T-helper 22 cell (primary cell): ENCODE data around the gene THRB.

Experiments used
- DNase-seq: peaks from one replicate; pipeline ENCODE4 v3.0.0-alpha.2; 2020; ENCODE audit warnings: low read depth

Gene THRB

DNA sequence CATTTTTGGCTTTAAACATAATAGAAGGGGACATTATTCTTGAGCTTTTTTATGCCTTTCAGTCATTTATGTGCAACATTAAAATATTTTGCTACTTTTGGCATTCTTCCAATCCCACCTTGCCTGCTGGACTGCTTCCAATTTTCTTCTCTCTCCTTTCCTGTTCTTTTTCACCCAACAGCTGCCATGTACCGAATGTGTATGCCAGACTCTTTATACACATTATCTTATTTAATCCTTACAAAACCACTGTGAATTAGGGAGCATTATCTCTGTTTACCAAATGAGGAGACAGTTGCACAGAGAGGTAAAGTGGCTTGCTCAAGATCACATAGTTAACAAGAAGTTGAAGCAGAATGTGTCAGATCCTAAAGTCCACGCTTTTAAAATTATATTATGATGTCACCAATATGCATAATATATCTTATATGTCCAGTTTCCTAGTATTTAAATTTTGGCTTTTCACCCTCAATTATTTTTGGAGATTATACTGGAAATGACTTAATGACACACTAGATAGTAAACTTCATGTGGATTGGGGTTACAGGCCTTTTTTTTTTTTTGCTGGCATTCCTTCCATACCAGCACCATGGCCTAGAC lies 231.5 kb downstream of the THRB start:
- no peak for DNase-seq

DNA sequence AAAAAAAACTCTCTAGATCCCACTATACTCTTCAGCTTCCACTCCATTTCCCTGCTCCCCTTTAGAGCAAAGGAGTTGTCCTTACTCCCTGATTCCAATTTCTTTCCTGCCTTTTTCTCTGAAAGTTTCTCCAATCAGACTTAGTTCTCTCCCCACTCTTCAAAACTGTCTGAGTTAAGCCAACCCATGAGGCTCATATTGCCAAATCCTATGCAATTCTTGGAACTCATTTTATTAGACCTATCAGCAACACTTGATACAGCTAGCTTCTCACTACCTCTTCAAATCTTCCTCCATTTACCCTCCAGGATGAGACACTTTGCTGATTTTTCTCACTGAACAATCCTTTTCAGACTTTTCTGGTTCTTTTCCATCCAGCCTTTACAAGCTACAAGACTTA lies 233.1 kb downstream of the THRB start:
- no peak for DNase-seq

DNA sequence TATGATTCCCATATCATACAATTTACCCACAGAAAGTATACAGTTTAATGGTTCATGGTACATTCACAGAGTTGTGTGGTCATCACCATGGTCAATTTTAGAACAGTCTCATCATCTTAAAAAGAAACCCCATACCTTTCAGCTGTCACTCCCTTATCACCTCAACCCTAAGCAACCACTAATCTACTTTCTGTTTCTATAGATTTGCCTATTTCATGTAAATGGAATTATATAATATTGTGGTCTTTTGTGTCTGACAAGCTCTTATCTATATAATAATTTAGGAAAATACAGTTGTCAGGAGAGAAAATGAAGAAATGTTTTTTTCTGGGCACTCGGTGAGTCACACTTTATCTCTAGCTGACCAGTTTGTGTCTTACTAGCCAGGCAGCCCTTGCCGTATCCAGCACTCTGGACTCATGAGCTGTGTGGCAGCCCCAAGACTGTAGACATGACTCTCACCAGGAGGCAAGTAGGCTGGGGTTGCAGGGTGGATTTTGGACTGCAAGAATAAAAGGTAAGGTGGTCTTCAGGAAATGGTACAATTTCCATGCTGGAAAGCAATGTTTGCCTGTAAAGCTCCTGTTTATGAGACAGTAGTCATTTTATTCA lies 234.6 kb downstream of the THRB start:
- no peak for DNase-seq

DNA sequence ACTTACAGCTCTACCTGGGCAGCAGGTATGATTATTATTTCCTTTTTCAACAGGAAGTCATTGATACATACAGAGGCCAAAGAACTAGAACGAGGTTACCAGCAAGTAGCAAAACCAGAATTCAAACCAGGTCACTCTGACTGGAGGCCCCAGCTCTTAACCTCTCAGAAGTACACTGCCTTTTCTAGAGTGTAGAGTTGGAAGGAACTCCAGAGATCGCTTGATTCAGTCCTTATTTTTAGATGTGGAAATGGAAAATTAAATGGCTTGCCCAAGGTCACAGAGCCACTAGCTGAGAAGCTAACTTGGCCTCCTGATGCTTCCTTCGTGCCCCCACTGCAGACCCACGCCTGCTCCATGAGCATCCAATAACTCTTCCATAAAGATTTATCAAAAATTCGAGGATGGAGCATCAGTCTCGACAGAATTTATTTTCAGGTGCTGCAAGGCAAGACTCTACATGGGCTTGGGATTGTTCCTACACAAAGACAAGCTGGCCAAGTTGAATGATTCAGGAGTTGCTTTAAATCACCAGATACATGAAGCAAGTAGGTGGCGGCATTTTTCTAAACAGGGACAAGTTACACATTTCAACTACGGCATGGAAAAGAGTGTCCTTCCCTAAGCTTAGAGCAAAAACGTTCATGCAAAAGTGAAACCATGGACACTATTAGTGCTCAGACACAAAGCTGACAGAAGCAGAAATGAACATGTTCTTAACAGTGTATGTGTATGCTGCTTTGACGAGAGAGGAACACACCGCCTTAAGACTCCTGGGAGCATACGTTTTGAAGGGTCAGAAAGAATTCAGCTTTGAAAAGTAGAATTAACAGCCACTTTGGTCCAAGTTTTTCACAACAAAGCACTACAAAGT lies 235.7 kb downstream of the THRB start:
- DNase-seq = no peak

DNA sequence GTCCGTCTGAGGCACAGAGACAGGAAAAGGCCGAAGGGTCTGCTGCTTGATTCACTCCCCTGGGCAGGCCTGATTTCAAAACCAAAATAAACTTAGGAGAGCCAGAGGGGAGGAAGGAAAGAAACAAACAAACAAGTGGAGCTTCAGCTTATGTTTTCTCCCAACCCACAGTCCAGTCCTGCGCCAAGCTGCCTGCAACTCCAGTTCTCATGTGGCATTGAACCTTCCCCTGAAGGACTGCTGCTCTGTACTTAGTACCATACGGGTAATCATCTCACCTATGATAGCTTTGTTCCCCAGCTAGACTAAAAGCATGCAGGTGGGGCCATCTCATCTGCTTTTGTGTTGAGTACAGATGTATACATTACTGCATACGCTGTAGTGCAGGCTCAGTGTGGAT lies 236.4 kb downstream of the THRB start:
- DNase-seq = no peak

DNA sequence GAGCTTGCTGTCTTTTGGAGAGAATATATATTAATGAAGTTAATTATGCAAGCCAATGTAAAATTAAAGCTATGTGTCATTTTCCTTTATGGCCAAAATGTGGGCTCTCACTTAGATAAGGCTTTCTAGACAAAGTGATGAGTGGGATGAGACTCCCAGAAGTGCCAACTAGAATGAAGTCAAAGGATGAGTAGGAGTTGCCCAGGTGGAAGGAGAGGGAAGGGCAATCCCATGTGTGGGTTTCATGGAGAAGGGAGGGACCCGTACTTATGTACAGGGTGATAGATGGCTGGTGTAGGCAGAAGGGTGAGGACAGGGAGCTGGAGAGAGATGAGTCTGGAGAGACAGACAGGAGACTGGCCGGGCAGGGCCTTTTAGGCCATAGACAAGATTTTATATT lies 239.2 kb downstream of the THRB start:
- no peak for DNase-seq

DNA sequence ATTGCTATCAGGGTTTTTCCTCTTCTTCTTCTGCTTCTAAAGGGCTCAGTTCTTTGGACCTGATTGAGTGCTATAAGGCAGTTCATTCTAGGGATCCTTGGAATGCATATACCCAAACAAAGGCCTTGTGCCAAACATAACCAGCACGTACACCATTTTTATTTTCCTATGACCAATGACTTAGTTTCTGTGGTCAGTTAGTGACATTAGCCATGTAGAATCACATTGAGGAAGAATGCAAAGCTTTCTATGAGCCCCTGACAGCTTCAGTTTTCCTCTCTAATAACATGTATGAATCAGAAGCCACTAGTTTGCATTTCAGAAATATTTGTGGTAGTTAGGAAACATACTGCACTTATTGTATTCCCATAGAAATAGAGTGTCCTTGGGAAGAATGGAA lies 240.0 kb downstream of the THRB start:
- DNase-seq = no peak

DNA sequence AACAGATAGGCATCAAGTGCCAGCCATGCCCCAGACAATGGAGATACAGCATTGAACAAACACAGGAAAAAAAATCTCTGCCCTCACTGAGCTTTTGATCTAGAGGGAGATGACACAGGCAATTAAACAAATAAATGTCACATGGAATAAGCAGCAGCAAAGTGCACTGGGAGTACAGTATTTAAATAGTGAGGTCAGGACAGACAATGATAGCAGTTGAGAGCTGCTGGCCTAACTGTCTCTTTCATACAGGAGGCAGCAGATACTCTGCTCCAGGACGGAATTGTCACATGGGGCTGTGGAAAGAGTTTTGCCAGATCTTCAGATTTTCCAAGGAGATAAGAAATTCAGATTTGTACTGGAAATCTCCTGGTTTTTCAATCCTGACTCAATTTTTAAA lies 241.3 kb downstream of the THRB start:
- DNase-seq = no peak

DNA sequence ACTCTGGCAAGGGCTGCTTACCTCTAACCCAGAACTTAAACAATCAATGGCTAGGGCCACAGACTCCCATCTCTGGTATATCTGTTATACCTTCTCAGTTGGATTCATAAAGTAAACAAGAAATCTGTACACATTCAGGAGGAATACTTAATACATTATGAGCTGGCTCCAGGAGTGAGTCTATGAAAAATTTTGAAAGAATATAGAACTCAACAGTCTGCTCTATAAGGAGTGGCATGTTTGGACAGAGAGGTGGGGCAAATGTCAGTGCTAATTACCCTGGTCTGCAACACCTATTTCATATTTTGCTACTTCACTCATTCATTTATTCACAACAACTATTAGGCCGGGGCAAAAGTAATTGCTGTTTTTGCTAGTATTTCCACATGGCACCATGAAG lies 245.1 kb downstream of the THRB start:
- no peak for DNase-seq

DNA sequence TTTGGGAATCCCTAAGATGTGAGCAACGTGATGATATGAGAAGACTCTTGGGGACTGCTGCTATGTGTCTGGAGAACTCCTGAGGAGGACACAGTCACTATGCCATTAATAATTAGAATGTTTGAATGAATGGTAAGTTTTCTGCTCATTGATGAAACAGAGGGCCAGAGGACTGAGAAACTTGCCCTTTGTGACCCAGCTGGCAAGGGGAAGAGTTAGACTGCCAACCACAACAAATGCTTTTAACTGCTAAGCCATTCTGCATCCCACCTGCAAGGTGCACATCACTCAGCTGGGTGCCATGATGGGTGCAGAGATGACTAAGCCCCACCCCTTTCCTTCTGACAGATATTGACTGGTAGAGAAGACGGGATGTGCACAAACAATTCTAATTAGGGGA lies 249.6 kb downstream of the THRB start:
- DNase-seq = no peak

DNA sequence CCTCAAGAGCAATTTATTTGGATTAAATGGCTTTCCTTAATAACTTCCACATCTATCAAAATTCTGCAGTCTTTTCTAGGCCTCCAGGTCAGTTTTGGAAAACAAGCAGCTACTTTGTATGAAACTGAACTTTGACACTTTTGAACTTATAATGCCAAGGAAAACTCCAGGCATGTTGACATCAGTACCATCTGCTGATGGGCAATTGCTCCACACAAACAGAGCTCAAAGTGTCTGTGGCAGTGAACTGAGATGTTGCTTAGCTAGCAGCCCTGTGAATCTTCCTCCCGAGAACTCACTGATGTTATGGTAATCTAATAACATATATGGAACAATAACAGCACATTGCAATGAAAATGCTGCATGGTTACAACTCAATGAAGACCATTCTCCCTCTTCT lies 250.2 kb downstream of the THRB start:
- no peak for DNase-seq

DNA sequence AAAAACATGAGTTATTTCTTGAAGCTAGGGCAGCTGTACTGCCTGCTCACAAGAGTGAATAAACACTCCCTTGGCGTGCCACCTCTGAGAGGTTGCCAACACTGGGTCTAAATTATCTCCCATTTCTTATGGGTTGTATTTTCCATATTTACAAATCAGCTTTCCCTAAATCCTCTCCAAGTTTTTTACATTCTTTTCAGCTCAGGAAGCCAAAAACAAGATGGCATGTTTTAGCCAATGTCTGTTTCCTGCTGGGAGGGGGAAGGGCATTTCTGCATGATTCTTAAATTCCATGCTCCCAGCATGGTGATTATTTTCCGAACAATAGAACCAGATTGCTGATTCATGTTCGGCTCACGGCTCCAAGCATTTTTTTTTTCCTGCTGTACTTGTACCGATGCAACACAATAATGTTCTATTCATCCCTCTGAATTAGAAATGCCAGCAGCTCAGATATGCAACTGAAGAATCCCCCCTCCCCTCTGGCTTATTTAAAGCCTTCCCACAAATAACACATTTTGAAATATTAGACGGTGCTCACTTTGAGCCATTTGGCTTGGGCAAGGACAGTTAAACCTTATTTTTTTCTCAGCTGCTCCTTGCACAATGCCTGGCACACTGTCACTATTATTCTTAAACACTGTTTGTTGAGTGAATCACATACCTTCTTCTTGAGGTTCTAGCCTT lies 252.5 kb downstream of the THRB start:
- no peak for DNase-seq

DNA sequence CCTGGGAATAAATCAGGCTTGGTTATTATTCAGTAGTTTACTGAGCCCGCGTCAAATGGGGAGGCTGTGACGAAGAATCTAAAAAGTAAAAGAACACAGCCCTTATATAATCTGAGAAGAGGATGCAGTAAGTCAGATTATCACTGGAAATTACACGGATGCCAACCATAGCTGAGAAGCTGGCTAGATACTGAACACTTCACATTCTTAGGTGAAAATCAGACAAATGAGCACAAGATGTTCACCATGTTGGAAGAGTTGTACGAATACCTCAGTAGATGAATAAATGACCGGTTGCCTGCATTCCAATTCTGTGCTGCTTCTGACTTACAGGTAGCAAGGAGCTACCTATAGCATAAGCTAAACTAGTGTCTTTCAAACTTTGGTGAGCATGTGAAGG lies 254.3 kb downstream of the THRB start:
- DNase-seq = no peak

DNA sequence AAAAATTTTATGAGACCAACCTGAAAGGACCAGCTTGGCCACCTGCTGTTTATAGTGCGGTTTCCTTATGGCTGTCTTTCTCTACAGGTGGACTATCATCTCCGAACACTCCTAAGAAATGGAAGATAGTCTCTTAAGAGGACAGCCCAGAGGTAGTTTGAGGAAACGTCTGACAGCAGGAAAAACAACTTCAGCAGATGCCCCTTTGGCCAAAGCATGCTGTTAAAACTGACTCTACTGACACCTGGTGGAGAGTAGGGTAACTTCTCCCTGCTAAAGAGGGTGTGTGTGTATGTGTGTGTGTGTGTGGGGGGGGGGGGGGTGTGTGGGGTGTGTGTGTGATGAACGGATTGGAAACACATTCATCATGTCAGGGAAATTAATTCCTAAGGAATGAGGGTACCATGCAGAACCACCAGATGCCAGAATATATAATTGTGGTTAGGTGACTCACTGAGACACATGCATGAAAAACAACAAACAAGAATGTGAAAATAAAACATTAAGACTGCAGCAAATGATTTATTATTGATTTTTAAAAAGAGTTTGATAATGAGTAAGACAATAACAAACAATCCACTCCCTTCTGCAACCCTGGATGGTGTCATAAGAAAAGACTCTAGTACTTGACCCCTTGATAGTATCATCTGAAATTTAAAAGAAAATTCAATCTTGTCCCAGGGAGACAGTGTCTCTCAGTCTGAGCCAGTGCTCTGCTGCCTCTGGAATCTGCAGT lies 256.5 kb downstream of the THRB start:
- no peak for DNase-seq

DNA sequence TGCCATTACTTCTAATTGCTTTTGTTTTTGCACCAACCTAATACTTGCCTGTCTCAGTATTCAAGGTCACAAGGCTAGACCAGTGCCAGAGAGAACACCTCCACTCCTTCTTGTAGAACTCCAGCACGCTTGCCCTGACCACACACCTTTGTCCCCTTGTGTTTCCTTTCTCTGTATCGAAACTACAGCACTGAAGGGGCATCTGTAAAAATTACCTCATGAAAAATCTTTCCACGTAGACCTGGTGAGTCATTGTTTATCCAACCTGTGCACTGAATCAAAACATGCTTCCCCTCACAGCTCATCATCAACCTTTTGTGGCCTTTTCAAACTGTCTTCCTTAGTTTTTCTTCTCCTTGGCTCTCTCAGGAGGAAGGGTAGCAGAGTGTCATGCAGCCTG lies 259.5 kb downstream of the THRB start:
- DNase-seq = no peak

DNA sequence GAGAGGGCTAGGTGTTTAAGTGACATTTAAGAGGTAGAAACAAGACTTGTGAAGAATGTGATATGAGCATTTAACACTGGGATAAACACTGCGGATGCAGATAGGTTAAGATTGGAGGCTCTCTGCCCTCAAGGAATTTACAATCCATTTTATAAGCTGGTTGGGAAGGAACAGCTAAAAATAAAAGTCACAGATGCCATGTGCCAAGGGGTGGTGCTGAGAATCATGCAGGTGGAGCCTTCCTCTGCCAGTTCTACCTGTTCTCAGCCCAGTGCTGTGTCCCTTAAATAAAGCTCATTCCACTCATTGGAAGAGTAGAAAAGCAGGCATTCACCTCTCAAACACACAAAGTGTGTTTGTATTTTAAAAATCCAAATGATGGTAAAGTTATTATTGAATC lies 261.9 kb downstream of the THRB start:
- DNase-seq = no peak

DNA sequence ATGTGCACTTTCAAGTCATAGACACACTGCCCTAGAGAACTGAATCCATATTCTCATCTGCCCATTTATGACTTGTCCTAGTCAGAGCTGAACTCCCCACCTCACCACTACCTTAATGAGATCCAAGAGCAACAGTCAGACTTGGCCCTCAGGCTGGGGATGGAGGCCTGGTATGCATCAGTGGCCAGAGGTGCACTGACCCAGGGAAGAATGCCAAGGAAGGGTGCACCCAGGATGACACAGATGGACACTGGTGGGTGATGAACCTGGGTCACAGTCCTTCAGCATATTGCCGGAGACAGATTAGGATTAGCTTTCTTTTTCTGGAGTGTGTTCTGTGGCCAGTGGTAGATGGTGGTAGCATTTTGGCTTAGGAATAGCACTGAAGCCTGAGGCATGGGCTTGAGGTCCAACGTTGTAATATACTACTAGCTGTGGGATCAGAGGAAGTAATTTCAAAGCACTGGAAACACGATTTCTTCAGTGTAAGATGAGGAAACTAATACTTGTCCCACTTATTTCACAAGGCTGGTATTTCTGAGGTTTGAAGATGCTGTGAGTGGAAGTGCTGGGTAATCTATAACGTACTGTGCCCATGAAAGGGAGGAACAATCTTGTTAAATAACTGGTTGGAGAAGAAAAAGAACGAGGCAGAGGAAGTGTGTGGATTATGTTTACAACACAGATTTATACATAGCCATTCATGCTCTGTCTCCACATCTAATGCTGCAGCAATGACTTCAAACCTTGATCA lies 265.0 kb downstream of the THRB start:
- no peak for DNase-seq

DNA sequence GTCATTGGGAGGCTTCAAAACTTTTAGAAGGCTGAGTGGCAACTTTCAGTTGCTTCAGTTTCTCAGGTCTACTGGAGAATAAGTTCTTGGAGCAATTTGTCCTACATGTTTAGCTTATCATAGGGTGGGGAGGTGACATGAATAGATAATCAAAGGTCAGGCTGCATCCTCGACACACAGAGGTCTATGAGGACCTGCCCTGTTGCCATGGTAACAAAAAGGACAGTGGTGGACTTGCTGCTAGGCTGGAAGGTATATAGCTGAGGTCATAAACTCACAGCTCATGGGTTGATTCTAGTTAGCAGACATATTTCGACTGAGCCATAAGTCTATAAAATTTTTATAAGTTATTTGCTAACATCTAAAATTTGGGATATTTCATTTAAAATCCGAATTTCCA lies 267.0 kb downstream of the THRB start:
- DNase-seq = no peak

DNA sequence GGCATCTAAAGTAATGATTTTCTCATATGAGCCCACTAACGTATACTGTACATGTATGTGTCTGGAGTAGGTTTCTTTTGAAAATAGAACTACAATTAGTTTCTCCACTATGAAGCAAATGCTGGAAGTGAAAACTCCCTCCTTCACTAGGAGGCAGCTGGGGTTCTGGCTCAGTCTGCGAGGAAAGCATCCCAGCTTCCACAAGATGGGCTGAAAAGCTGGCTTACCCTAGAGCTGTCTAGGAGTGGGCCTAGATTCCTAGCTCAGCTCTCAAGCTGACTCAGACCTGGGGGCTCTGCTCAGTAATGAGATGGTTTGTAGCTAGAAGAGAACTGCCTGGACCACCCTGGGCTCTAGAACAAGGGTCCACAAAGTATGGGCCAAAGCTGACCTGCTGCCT lies 268.3 kb downstream of the THRB start:
- no peak for DNase-seq

DNA sequence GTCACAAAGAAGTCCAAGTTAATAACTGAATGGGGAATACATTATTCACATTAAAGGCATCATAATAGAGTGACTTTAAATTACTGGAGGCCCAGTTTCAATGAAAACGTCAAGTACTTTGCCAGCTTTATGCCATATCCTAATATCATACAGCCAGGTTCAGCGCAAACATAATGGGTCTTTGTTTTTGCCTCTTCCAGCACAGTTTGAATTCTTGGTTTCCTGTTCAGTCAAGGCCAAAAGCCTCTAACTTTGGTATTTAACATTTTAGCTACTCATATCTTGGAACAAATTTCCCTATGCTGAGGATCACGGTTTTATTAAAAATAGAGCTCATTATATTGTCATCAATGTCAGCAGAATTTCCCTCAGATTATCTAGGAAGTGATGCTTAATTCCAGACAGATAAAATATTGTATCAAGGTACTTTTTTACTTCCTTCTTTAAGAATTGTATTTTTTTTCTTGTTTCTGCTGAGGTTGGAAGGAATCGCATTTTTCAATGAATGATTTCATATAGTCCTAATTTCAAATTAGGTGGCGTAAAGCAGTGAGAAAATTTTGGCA lies 269.2 kb downstream of the THRB start:
- DNase-seq = no peak
